ENCODE data around the gene TANGO2. TPM values are rescaled to one million over a fixed set of nuclear protein-coding genes. Genes with fewer than 3 reads are reported as not detected.
A peak's percentile ranks its signal among the peaks of the same experiment; 100 is the strongest.

Gene TANGO2
- total RNA-seq, 1 experiment from 2014 or later, result 14.6 TPM

DNA sequence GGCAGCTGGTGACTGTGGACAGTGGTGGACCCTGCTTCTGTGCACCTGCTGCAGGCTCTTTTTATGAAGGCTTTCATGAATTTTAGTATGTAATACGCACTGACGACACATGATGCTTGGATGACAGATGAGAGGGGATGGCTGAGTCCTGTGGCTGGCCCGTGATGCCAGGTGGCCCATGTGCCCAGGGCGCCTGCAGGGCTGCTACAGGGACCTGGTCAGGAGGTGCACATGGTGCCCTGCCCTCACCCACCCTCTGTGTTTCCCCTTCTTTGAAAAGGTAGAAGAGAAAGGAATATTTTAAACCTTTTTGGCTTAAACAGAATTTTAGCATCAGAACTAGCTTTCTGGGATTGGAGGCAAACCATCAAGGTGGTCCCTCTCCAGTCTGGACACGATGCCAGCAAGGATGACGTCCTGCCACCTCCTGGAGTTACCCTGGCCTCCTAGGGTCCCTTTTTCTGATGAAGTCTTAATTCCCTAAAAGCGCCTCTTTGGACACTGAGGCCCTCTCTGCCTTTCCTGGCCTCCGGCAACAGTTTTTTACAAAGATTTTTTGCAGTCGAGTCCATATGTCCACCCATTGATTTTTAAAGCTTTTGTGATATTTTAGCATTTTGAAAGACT lies 89.6 kb downstream of the TANGO2 start:
- H2BK15ac ChIP-seq (ENCODE audit: low read depth, low read length), result no peak overlapping the region
- H2AK5ac ChIP-seq (ENCODE audit: insufficient read length, low read length), result no peak overlapping the region
- H3T11ph ChIP-seq (ENCODE audit: low read length), result no peak overlapping the region
- no peaks in the 10 kb centered on the region; the same call in 1 of the 2 replicates for H3K27me3 Mint-ChIP-seq (ENCODE audit: low read depth)
- no peak overlapping the region for H3K4me2 ChIP-seq (ENCODE audit: insufficient read depth, insufficient read length, low read length)
- no peak overlapping the region for H3K9ac ChIP-seq (ENCODE audit: extremely low read depth, insufficient read length, low read length)
- H3K79me2 ChIP-seq (ENCODE audit: insufficient read depth, low read length), result no peaks in the 10 kb centered on the region
- no CpG with 5 or more reads among the region's 9 CpGs for WGBS (ENCODE audit: extremely low coverage, insufficient read length, low lambda C conversion rate)
- no peak overlapping the region for H3K18ac ChIP-seq (ENCODE audit: insufficient read length, low read depth, low read length)
- no peak overlapping the region for H2AFZ ChIP-seq (ENCODE audit: low read length)
- TF ChIP-seq CTCF (conservative IDR thresholded peaks at IDR 0.05), result no peak
- H2BK5ac ChIP-seq (ENCODE audit: insufficient read length, low read length), result no peak overlapping the region
- H4K5ac ChIP-seq (ENCODE audit: insufficient read length, low read depth, low read length), result no peak overlapping the region
- H3K56ac ChIP-seq (ENCODE audit: insufficient read length, low read depth, low read length), result no peak overlapping the region
- no peak overlapping the region for H3K14ac ChIP-seq (ENCODE audit: insufficient read depth, low read length)
- H3K4me1 ChIP-seq (ENCODE audit: insufficient read depth, low read length), result no peaks in the 10 kb centered on the region
- H3K27me3 ChIP-seq (ENCODE audit: insufficient read depth, low read length), result no peaks in the 10 kb centered on the region
- H3K4ac ChIP-seq (ENCODE audit: low read depth, low read length), result no peak overlapping the region
- H3K4me3 Mint-ChIP-seq, result no peak overlapping the region
- no peaks in the 10 kb centered on the region for H3K9me3 ChIP-seq (ENCODE audit: control insufficient read depth, low read depth, low read length)
- peaks cover 32 to 77% (median 67%) of the 10 kb centered on the region in 3 experiments; a peak in 6 of 7 replicates for H3K36me3 Mint-ChIP-seq (ENCODE audit: insufficient read depth in 1 of 3, low read depth in 3 of 3)
- no peak overlapping the region for H3K27ac ChIP-seq (ENCODE audit: insufficient read length, low read depth, low read length)
- H3K23me2 ChIP-seq (ENCODE audit: insufficient read length, low read depth, low read length, poor library complexity, severe bottlenecking), result no peaks in the 10 kb centered on the region
- H3K9me3 Mint-ChIP-seq, result no peaks in the 10 kb centered on the region
- no peak overlapping the region for H2BK120ac ChIP-seq (ENCODE audit: low read depth, low read length, poor library complexity, severe bottlenecking)
- H3K79me1 ChIP-seq (ENCODE audit: insufficient read depth, low read depth, low read length, poor library complexity, severe bottlenecking), result no peaks in the 10 kb centered on the region
- no peak overlapping the region for H2BK12ac ChIP-seq (ENCODE audit: insufficient read length, low read depth, low read length)
- no peaks in the 10 kb centered on the region; a peak in 2 of 4 replicates for H3K4me1 Mint-ChIP-seq
- no peak overlapping the region for H2BK20ac ChIP-seq (ENCODE audit: low read depth, low read length, poor library complexity, severe bottlenecking)
- peak overlapping the region in 1 of 3 experiments; percentile 84; a peak in 2 of 7 replicates for H3K27ac Mint-ChIP-seq
- no peaks in the 10 kb centered on the region for H4K20me1 ChIP-seq (ENCODE audit: control insufficient read depth, insufficient read depth, insufficient read length)
- H4K8ac ChIP-seq (replicated peaks; ENCODE audit: insufficient read length, low read depth, low read length), result no peak overlapping the region
- H3K23ac ChIP-seq (ENCODE audit: insufficient read length, low read depth, low read length), result no peak overlapping the region
- DNase-seq, result no peak
- H4K91ac ChIP-seq (ENCODE audit: insufficient read length, low read depth, low read length), result no peak overlapping the region
